ENCODE measurements around the gene LRRC28.

DNA sequence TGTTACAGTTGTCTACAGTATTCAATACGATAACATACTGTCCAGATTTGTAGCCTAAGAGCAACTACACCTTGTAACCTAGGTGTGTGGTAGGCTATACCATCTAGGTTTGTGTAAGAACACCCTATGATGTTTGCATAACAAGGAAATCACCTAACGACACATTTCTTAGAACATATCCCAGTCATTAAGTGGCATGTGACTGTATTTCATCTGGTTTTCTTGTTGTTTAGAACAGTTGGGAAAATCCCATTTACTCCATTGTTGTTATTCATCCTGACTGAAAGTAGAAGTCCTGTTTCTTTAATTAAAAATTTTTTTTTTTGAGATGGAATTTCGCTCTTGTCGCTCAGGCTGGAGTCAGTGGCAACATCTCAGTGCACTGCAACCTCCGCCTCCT, 31.3 kb downstream of the LRRC28 start:
- no peak for TF ChIP-seq ZNF23 (tag by site-specific recombination; IDR thresholded peaks at IDR 0.05; ENCODE audit: borderline replicate concordance)
- TF ChIP-seq FEZF1 (tag by site-specific recombination; IDR thresholded peaks at IDR 0.05) = no peak
- TF ChIP-seq YY1 (tag by site-specific recombination; IDR thresholded peaks at IDR 0.05) = no peak
- no peak for TF ChIP-seq ZNF394 (tag by site-specific recombination; IDR thresholded peaks at IDR 0.05; ENCODE audit: borderline replicate concordance)
